Skin of body (tissue), 2 donors: ENCODE results near the gene VPS26C. TPM values are rescaled to one million over a fixed set of nuclear protein-coding genes. Genes with fewer than 3 reads are reported as not detected.
"Not testable (repeated sequence)": the region's sequence is repeated elsewhere in the genome, so short reads cannot be mapped to it uniquely, and the experiment has no call there.

ENCODE experiments used
- DNase-seq: peaks from one replicate; lab custom pipeline; 2025; lab: John Stamatoyannopoulos, UW
- total RNA-seq: library from RNA; depleted of rRNA; stranded (reverse); fragments of >200 nt; gene quantifications from one replicate; pipeline ENCODE4 v1.2.3, GENCODE V29; 2014

VPS26C gene
- total RNA-seq, 1 donor from 2014 or later, result 47.7 TPM

GRCh38 chr21:37231671-37232070, 35.5 kb downstream of the VPS26C start:
- DNase-seq, result no peak

- DNase-seq, result no peak
These were observed 35.9 kb downstream of the VPS26C start for GRCh38 chr21:37231249-37231645.

GRCh38 chr21:37230632-37231248, 36.4 kb downstream of the VPS26C start:
- no peak for DNase-seq

- DNase-seq, result no peak
These were observed 39.1 kb downstream of the VPS26C start for GRCh38 chr21:37228003-37228400.

- DNase-seq, result no peak
These were observed 39.8 kb downstream of the VPS26C start for GRCh38 chr21:37227071-37228002.

- DNase-seq, result no peak
These were observed 40.9 kb downstream of the VPS26C start for GRCh38 chr21:37226041-37226920.

GRCh38 chr21:37224861-37225839, 42.0 kb downstream of the VPS26C start:
- DNase-seq, result no peak

- DNase-seq, result no peak
These were observed 43.3 kb downstream of the VPS26C start for GRCh38 chr21:37223804-37224345.

GRCh38 chr21:37222248-37222647, 44.9 kb downstream of the VPS26C start:
- DNase-seq, result not testable (repeated sequence)

- peak; percentile 87 for DNase-seq
These were observed 46.0 kb downstream of the VPS26C start for GRCh38 chr21:37220981-37221664.

- DNase-seq, result peak; percentile 12
These were observed 46.6 kb downstream of the VPS26C start for GRCh38 chr21:37220433-37220980.

- DNase-seq, result no peak
These were observed 47.2 kb downstream of the VPS26C start for GRCh38 chr21:37219761-37220432.

GRCh38 chr21:37214952-37215351, 52.2 kb downstream of the VPS26C start:
- DNase-seq, result no peak

GRCh38 chr21:37210799-37211198, 56.3 kb downstream of the VPS26C start:
- no peak for DNase-seq

GRCh38 chr21:37210130-37210529, 57.0 kb downstream of the VPS26C start:
- no peak for DNase-seq

GRCh38 chr21:37208741-37209225, 58.4 kb downstream of the VPS26C start:
- no peak for DNase-seq

- no peak for DNase-seq
These were observed 58.9 kb downstream of the VPS26C start for GRCh38 chr21:37208056-37208721.

- DNase-seq, result no peak
These were observed 59.6 kb downstream of the VPS26C start for GRCh38 chr21:37207441-37208009.
